SK-N-SH (cell line): ENCODE measurements around the gene UVRAG.

ENCODE experiments used
- CTCF ChIP-seq: fragments of 200-600 bp; sonication (generic); IDR thresholded peaks from 2 replicates; pipeline ENCODE4 v1.6.1; 2017; ENCODE audit warnings: antibody characterized with exemption, mild to moderate bottlenecking, moderate library complexity
- POLR2AphosphoS5 ChIP-seq: IDR thresholded peaks from 2 replicates; pipeline ENCODE4 v1.6.1; 2012; ENCODE audit warnings: low read depth, low read length
- SMC3 ChIP-seq: IDR thresholded peaks from 2 replicates; pipeline ENCODE4 v1.6.1; 2012; ENCODE audit warnings: low read depth, low read length, improper control_type of control experiment

GRCh38 chr11:76030286-76030685 is 215.3 kb downstream of the UVRAG start:
- TF ChIP-seq CTCF, result no peak
- no peak for TF ChIP-seq SMC3
- no peak for TF ChIP-seq POLR2AphosphoS5
